KOPT-K1 (cell line): ENCODE measurements around the gene NOPCHAP1.
"Not testable (repeated sequence)": the region's sequence is repeated elsewhere in the genome, so short reads cannot be mapped to it uniquely, and the experiment has no call there.

ENCODE experiments used
- H3K27ac ChIP-seq: fragments of 200-600 bp; sonication (generic); 2 replicates; pipeline ENCODE4 v1.5.1; 2016; ENCODE audit warnings: antibody characterized with exemption, mild to moderate bottlenecking, low read depth, low read length; ENCODE audit not compliant: poor library complexity, severe bottlenecking
- H3K36me3 ChIP-seq: fragments of 200-600 bp; sonication (generic); 2 replicates; pipeline ENCODE4 v1.5.1; 2017; ENCODE audit warnings: antibody characterized with exemption, mild to moderate bottlenecking, low read length, moderate library complexity; ENCODE audit not compliant: insufficient read depth
- H3K9me3 ChIP-seq: fragments of 200-600 bp; sonication (generic); 2 replicates; pipeline ENCODE4 v1.5.1; 2017; ENCODE audit warnings: antibody characterized with exemption, low read length, mild to moderate bottlenecking; ENCODE audit not compliant: insufficient read depth, poor library complexity, severe bottlenecking

Gene NOPCHAP1, protein sequence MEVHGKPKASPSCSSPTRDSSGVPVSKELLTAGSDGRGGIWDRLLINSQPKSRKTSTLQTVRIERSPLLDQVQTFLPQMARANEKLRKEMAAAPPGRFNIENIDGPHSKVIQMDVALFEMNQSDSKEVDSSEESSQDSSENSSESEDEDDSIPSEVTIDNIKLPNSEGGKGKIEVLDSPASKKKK

GRCh38 chr12:104986022-104986941 is at the start of gene NOPCHAP1:
Gene NOPCHAP1, plus strand, starts transcription at chr12:104986316. Its CDS starts 37 bp downstream, at chr12:104986353.
- Histone ChIP-seq H3K27ac (peak within 1 kb of the TSS; percentile 58), H3K9me3 (peaks cover 6% of the 10 kb centered on the region), H3K36me3 (peaks cover 36% of the 10 kb centered on the region)

- no peaks in the 10 kb centered on the region for H3K36me3 ChIP-seq
- peaks cover 3% of the 10 kb centered on the region for H3K9me3 ChIP-seq
- no peak overlapping the region for H3K27ac ChIP-seq
Observed at GRCh38 chr12:104938371-104938770, 47.7 kb upstream of the NOPCHAP1 start.

DNA sequence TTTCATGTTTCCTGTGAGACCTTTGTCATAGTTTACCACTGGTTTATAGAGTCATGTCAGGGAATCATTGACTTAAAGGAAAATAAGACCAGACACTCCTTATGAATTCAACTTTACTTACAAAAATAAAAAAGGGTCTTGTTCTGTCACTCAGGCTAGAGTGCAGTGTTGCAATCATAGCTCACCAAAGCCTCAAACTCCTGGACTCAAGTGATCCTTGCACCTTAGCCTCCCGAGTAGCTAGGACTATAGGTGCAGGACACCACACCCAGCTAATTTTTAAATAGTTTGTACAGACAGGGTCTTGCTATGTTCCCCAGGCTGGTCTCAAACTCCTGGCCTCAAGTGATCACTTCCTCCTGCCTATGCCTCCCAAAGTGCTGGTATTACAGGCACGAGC is 47.0 kb upstream of the NOPCHAP1 start:
- H3K36me3 ChIP-seq: no peaks in the 10 kb centered on the region
- H3K9me3 ChIP-seq: peaks cover 10% of the 10 kb centered on the region
- no peak overlapping the region for H3K27ac ChIP-seq

DNA sequence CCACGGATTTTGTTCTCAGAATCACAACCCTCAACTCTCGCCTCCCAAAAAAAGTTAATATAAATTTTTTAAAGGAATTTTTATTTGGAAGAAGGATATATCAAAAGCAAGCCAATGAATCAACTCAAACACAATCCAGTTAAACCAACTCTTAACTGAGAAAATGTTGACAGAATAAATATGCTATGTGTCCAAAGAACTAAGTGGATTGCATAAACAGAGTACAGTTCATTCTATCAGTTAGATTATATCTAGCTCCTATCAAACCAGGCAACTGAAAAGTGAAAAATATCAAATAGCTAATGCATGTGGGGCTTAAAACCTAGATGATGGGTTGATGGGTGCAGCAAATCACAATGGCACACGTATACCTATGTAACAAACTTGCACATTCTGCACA is 44.7 kb upstream of the NOPCHAP1 start:
- peaks cover 12% of the 10 kb centered on the region for H3K9me3 ChIP-seq
- no peaks in the 10 kb centered on the region for H3K36me3 ChIP-seq
- no peak overlapping the region for H3K27ac ChIP-seq

DNA sequence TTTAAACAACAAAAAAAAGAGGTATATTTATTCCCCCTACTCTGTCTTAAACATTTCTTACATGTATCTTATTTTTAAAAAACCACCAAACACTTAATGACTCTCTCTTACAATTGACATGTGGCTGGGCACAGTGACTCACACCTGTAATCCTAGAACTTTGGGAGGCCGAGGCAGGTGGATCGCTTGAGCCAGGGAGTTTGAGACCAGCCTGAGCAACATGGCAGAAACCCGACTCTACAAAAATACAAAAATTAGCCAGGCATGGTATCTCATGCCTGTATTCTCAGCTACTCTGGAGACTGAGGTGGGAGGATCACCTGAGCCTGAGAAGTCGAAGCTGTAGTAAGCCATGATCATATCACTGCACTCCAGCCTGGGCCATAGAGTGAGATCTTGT is 44.0 kb upstream of the NOPCHAP1 start:
- no peaks in the 10 kb centered on the region for H3K36me3 ChIP-seq
- no peak overlapping the region for H3K27ac ChIP-seq
- peaks cover 12% of the 10 kb centered on the region for H3K9me3 ChIP-seq

- not testable (repeated sequence) for H3K36me3 ChIP-seq, H3K27ac ChIP-seq
- peaks cover 12% of the 10 kb centered on the region for H3K9me3 ChIP-seq
Observed at GRCh38 chr12:104943401-104943800, 42.7 kb upstream of the NOPCHAP1 start.

- Histone ChIP-seq H3K27ac (no peak overlapping the region), H3K9me3 (peaks cover 12% of the 10 kb centered on the region)
Observed at GRCh38 chr12:104944252-104944651, 41.9 kb upstream of the NOPCHAP1 start.

DNA sequence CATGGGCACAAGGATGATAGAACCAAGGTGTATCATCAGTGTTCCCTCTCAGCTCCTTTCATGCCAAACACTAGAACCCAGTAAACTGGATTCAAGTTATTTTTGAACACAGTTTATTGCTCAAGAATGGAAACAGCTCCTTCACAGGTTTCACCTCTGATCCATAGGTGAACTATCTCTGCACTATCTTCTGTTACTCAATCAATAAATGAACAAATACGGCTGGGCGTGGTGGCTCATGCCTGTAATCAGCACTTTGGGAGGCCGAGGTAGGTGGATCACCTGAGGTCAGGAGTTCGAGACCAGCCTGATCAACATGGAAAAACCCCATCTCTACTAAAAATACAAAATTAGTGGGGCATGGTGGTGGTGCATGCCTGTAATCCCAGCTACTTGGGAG is 37.4 kb upstream of the NOPCHAP1 start:
- not testable (repeated sequence) for H3K36me3 ChIP-seq, H3K27ac ChIP-seq, H3K9me3 ChIP-seq

More at GRCh38 chr12:104944252-104944651, 41.9 kb upstream of the NOPCHAP1 start:
- no peaks in the 10 kb centered on the region for H3K36me3 ChIP-seq

- Histone ChIP-seq H3K9me3 (no peaks in the 10 kb centered on the region), H3K27ac (no peak overlapping the region), H3K36me3 (no peaks in the 10 kb centered on the region)
Observed at GRCh38 chr12:104951759-104952509, 34.2 kb upstream of the NOPCHAP1 start.

DNA sequence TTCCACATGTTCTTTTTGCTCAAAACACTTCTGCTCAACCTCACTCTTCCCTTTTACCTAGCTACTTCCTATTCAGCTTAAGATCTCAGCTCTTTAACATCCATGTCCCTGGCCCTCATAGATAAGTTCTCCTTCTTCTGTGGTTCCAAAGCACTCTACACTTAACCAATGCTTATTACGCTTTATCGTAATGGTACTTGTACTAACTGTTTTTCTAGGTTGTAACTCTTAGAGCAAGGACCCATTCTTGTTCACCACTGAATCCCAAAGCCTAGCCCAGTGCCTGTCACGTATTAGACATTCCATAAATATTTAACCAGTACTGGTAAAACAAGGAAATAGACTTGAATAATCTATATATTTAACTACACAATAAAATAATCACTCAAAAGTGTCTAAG is 33.3 kb upstream of the NOPCHAP1 start:
- Histone ChIP-seq H3K27ac (no peak overlapping the region), H3K9me3 (no peaks in the 10 kb centered on the region), H3K36me3 (no peaks in the 10 kb centered on the region)

DNA sequence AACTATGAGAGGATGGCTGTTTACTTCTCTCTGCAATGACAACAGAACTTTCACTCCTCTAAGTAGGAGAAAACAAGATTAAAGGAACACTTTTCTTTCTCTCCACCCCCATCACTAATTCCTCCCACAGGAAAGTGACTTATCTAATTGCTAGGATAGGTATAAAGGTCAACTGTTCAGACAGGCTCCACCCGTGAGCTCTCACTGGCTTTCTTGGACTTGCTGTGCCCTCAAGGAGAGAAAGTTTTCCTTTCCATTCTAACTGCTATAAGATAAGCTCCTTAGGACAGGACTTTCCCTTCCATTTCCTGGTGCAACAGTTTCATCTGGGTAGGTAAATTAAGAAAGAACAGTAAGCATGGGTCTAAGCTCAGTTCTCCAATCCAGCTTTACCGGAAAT is 32.8 kb upstream of the NOPCHAP1 start:
- Histone ChIP-seq H3K27ac (no peak overlapping the region), H3K9me3 (no peaks in the 10 kb centered on the region), H3K36me3 (no peaks in the 10 kb centered on the region)

DNA sequence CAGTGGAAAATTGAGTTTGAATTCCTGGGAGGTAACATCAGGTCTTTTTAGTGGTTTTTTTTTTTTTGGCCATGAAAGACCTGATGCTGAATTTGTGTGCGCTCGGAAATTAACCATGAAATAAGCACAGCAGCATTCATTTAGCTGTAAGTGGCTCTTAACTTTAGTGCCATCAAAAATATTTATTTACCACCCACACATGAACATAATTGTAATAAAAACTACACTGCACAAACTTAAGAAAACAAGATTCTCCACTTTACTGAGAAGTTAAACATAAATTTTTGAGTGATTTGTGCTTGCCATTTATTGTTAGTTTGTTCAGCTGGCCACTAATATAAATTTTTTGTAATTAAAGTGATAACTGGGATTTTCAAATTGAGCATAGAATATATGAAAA is 30.4 kb upstream of the NOPCHAP1 start:
- Histone ChIP-seq H3K27ac (no peak overlapping the region), H3K36me3 (no peaks in the 10 kb centered on the region), H3K9me3 (no peaks in the 10 kb centered on the region)

- Histone ChIP-seq H3K36me3 (no peaks in the 10 kb centered on the region), H3K9me3 (no peaks in the 10 kb centered on the region), H3K27ac (no peak overlapping the region)
Observed at GRCh38 chr12:104956870-104957718, 29.0 kb upstream of the NOPCHAP1 start.

- Histone ChIP-seq H3K36me3 (no peaks in the 10 kb centered on the region), H3K27ac (peak overlapping the region; percentile 51), H3K9me3 (no peaks in the 10 kb centered on the region)
Observed at GRCh38 chr12:104957719-104958000, 28.5 kb upstream of the NOPCHAP1 start.
